Anterior cingulate cortex (tissue), 58 donors: ENCODE measurements around the gene KIF11.
"Not testable (repeated sequence)": the region's sequence is repeated elsewhere in the genome, so short reads cannot be mapped to it uniquely, and the experiment has no call there.

Experiments used
- DNase-seq, 58 donors: peaks; one replicate each; lab custom pipeline; 2025; lab: John Stamatoyannopoulos, UW

Gene KIF11

DNA sequence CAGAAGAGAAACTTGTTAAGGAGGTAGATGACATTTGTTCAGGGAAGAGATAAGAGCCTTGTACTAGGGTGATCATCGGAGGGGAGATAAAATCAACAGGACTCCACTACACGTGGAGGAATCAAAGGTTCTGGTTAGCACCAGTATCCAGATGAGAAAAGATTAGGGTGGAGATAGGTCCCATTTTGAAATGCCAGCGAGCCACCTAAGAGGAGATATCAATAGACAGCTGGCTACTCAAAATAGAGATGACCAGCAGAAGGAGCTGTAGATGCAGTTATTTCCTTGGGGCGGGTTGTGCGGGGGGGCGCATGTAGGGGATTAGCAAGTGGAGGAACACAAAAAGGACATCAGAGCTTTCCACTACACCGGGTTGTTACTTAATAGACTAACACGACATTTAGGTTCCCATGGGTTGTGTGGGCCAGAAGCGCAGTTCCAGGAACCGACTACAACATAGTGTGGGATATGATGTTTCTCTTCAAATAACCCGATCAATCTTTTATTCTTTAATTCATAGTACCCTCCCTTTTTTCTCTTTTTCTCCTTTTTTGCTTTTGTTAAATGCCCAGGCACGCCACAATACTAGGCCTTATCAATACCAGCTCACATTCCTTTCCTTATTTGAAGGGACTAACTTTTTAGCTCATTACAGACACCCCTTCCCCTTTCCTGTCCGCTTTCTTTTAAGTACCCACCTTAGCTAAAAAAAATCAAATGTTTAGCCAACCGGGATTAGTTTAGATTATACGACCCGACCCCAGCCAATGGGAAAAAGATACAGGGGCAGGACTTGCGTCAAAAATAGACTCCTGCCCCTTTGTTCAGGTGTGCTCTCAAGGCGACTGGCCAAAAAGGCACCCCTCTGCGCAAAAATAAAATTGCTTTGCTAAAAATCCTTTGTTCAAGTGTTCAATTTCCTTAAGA is 2.0 kb upstream of the KIF11 start:
- DNase-seq: peak in 28 of 58 donors; percentile 1 to 31 (median 8)

- peak; percentile 26 to 93 (median 81) for DNase-seq
Observed at GRCh38 chr10:92591550-92592022, 1.3 kb upstream of the KIF11 start.

GRCh38 chr10:92593619-92594588 is 974 bp downstream of the KIF11 start:
- no peak for DNase-seq

DNA sequence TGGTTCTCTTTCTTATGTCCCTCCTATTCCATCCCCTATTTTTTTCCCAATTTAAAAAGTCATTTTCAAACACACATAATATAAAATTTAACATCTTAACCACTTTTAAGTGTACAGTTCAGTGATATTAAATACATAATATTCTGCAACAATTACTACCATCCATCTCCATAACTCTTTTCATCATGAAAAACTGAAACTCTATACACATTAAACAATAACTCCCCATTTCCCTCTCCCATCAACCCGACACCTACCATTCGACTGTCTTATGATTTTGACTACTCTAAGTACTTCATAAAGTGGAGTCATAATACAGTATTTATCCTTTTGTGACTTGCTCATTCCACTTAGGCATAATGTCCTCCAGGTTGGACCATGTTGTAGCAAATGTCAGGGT is 2.6 kb downstream of the KIF11 start:
- DNase-seq: no peak

DNA sequence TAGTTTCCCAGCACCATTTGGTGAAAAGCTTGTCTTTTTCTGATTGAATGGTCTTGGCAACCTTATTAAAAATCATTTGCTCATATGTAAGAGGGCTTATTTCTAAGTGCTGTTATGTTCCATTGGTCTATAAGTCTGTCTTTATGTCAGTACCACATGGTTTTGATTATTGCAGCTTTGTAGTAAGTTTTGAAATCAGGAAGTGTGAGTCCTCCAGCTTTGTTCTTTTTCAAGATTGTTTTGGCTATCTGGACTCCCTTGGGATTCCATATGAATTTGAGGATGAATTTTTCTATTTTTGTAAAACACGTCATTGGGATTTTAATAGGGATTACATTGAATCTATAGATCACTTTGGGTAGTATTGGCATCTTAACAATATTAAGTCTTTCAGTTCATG is 5.4 kb downstream of the KIF11 start:
- DNase-seq: no peak

GRCh38 chr10:92604841-92605240 is 11.9 kb downstream of the KIF11 start:
- DNase-seq: no peak

DNA sequence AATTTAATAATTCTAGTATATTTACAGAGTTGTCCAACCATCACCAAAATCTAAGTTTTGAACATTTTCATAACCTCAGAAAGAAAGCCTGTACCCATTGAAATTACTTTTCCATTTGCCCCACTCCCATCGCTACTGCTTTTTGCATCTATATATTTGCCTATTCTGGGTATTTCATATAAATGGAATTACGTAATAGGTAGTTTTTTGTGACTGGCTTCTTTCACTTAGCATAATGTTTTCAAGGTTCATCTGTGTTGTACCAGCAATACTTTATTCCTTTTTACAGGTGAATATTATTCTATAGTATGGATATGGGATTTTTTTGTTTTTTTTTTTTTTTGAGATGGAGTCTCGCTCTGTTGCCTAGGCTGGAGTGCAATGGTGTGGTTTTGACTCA is 22.6 kb downstream of the KIF11 start:
- DNase-seq: no peak

DNA sequence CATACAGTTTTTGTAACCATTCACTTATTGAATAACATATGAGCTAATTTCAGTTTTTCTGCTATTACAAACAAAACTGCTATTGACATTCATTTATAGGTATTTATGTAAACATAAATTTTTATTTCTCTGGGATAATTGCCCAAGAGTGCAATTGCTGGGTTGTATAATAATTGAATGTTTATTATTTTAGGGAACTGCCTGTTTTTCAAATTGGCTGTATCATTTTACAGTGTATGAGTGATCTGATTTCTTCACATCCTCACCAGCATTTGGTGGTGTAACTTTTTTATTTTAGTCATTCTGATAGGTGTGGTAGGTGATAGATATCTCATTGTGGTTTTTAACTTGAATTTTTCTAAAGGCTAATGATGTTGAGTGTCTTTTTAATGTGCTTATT is 26.4 kb downstream of the KIF11 start:
- no peak for DNase-seq

- DNase-seq: peak in 2 of 58 donors; percentile 0
Observed at GRCh38 chr10:92627845-92628480, 35.0 kb downstream of the KIF11 start.

DNA sequence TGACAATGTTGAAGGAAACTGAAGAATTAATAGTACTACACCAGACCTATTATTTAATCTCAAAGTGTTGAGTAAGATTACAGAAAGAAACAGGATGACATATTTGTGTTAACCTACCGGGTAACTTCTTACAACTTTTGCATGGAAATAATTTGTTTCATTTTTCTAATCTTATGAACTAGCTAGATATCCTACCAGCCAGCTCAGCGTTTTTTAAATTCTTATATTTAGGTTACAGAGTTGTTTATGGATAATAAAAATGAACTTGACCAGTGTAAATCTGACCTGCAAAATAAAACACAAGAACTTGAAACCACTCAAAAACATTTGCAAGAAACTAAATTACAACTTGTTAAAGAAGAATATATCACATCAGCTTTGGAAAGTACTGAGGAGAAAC is 37.0 kb downstream of the KIF11 start:
- no peak for DNase-seq

- DNase-seq: no peak
Observed at GRCh38 chr10:92638037-92638436, 45.1 kb downstream of the KIF11 start.

- no peak for DNase-seq
Observed at GRCh38 chr10:92640107-92640506, 47.2 kb downstream of the KIF11 start.

DNA sequence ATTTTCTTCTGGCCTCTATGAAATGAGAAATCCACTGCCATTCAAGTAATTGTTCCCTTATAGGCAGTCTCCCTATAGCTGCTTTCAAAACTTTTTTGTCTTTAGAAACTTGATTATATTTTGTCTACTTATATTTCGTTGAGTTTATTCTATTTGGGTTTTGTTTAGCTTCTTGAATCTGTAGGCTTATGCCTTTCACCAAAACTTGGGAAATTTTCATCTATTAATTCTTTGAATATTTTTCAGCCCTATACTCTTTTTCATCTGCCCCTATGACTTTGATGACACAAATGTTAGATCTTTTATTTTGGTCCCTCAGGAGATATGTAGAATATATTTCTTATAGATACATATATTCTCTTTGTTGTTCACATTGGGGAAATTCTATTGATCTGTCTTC is 48.6 kb downstream of the KIF11 start:
- no peak for DNase-seq

- DNase-seq: no peak
Observed at GRCh38 chr10:92644921-92645320, 52.0 kb downstream of the KIF11 start.

- DNase-seq: not testable (repeated sequence)
Observed at GRCh38 chr10:92650864-92651263, 57.9 kb downstream of the KIF11 start.

- no peak for DNase-seq
Observed at GRCh38 chr10:92655426-92655825, 62.5 kb downstream of the KIF11 start.

DNA sequence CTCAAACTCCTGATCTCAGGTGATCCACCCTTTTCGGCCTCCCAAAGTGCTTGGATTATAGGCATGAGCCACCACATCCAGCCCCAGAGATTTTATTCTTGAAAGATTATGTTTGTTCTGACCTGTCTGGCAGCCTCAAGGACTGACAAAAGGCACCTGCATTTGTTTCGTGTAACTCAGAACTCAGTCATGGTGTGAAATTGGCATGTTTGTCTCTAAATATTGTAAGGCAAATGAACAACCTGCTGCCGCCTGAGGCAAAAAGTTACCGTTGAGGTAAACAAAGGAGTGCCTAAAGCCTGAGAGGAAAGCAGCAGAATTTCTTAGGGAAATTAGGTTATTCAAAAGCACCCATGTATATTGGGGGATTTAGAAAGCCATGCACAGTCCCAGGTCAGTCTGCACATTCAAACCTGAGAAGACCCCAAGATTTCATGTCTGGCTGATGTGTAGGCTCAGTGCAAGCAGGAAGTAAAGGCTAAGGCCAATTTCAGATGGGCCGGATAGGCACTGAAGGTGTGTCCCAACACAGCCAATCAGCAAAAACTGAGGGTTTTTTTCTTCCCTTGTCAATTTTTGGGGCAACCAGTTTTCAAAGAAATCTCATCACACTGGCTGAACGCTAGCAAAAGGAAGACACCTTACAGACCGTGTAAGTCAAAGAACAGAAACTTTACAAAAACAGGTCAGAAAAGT is 63.5 kb downstream of the KIF11 start:
- DNase-seq: no peak

DNA sequence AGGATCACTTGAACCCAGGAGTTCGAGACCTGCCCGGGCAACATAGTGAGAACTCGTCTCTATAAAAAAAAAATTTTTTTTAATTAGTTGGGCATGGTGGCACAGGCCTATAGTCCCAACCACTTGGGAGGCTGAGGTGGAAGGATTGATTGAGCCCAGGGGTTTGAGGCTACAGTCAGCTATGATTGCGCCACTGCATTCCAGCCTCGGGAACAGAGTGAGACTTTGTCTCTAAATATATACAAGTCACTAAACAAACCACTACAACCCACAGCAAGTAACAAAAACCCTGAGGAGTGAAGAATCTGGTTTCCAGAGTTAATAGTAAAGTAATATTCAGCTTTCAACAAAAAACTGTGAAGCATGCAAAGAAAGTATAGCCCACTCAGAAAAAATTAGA is 64.1 kb downstream of the KIF11 start:
- no peak for DNase-seq

- no peak for DNase-seq
Observed at GRCh38 chr10:92662848-92663247, 69.9 kb downstream of the KIF11 start.

DNA sequence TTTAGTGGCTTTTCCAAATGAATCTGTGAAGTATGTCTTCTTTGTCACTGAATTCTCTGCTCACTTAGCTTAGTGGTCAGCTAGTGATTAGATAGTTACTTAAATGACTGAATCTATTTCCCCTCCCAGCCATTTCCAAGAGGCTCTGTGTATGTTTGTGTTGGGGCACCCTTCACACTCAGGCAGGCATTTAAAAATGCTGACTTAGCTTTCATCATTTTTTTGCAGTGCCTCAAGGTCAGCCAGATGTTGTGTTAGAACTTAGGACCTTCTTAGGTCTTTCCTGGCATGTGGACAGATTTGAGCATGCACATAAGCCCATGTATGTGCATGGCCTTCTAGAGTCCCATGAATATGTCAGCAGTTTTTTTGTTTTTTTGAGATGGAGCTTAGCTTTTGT is 71.4 kb downstream of the KIF11 start:
- DNase-seq: no peak
